HEK293T (cell line): ENCODE data around the gene ANKRD11.

ENCODE experiments used
- ELF4 ChIP-seq: fragments of 450-650 bp; IDR thresholded peaks from 2 replicates; pipeline ENCODE4 v1.6.1; 2017; ENCODE audit warnings: antibody characterized with exemption
- FOXM1 ChIP-seq: fragments of 450-650 bp; IDR thresholded peaks from 2 replicates; pipeline ENCODE4 v1.6.1; 2017; ENCODE audit warnings: mild to moderate bottlenecking, borderline replicate concordance
- L3MBTL2 ChIP-seq: fragments of 450-650 bp; conservative IDR thresholded peaks from 2 replicates; pipeline ENCODE4 v1.6.1; 2016; ENCODE audit warnings: mild to moderate bottlenecking
- SP1 ChIP-seq: fragments of 450-650 bp; IDR thresholded peaks from 2 replicates; pipeline ENCODE4 v1.6.1; 2017
- SUZ12 ChIP-seq: fragments of 450-650 bp; IDR thresholded peaks from 2 replicates; pipeline ENCODE4 v1.6.1; 2016; ENCODE audit warnings: mild to moderate bottlenecking

DNA sequence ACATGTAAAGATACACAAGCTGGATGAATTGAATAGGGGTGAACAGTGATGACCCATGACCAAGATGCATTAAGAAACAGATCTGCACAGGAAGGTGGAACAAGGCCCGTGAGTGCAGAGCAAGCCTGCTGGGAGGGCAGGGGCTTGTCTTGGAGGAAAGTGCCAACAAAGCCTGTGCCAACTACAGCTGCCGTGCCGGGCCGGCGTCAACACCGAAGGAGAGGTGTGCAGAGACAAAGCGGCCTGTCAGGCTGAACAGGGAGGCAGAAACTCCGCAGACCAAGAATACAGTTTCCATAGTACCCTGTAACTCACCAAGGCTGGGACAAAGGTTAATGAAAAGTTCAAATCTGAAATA is 46.7 kb downstream of the ANKRD11 start:
- TF ChIP-seq SUZ12 (no peak), ELF4 (no peak), SP1 (no peak), FOXM1 (no peak), L3MBTL2 (no peak)
